Measurements from ENCODE around the gene ADNP2.
A peak's percentile ranks its signal among the peaks of the same experiment; 100 is the strongest.

The ADNP2 gene

GRCh38 chr18:80172056-80172455, 63.0 kb downstream of the ADNP2 start:
- H3K4ac ChIP-seq (ENCODE audit: low read length), result no peak overlapping the region
- WGBS, 2 donors (ENCODE audit: extremely low coverage in 2 of 2, insufficient read length in 2 of 2, insufficient replicate concordance in 1 of 2), result no CpG with 5 or more reads among the region's 4 CpGs
- no peaks in the 10 kb centered on the region for H3K27me3 ChIP-seq (ENCODE audit: control insufficient read depth in 3 of 3, insufficient read depth in 3 of 3, low read depth in 1 of 3, low read length in 3 of 3)
- no peak overlapping the region for H2BK15ac ChIP-seq (ENCODE audit: low read length)
- no peak overlapping the region for H3K4me3 ChIP-seq (ENCODE audit: low read length in 2 of 2)
- no peak overlapping the region for H3K14ac ChIP-seq (ENCODE audit: low read length)
- H2BK120ac ChIP-seq (ENCODE audit: low read depth, low read length), result no peak overlapping the region
- no peak overlapping the region for H4K8ac ChIP-seq (ENCODE audit: low read depth, low read length)
- H2BK12ac ChIP-seq (ENCODE audit: low read length), result no peak overlapping the region
- no peak overlapping the region for H3K4me2 ChIP-seq (ENCODE audit: insufficient read depth, low read length, poor library complexity, severe bottlenecking)
- H3K18ac ChIP-seq (ENCODE audit: low read length), result no peak overlapping the region
- no peak overlapping the region for H4K91ac ChIP-seq (ENCODE audit: low read depth, low read length, poor library complexity)
- H3K23ac ChIP-seq (ENCODE audit: low read depth, low read length, poor library complexity), result no peak overlapping the region
- peaks cover 0 to 2% of the 10 kb centered on the region in 2 donors for H3K9me3 ChIP-seq (replicated peaks in 1 of 2; ENCODE audit: control insufficient read depth in 2 of 2, insufficient read depth in 1 of 2, low read depth in 1 of 2, low read length in 2 of 2)
- no peak for DNase-seq (ENCODE audit: low spot score)
- H3K27ac ChIP-seq (replicated peaks; ENCODE audit: low read length), result no peak overlapping the region
- H3K36me3 ChIP-seq (replicated peaks in 1 of 2; ENCODE audit: control insufficient read depth in 2 of 2, insufficient read depth in 2 of 2, low read length in 2 of 2), result peaks cover 0 to 25% of the 10 kb centered on the region in 2 donors
- H3K9ac ChIP-seq (ENCODE audit: low read depth, low read length, poor library complexity), result no peak overlapping the region
- H2AK5ac ChIP-seq (ENCODE audit: low read depth, low read length), result no peak overlapping the region
- no peak overlapping the region for H2BK5ac ChIP-seq (ENCODE audit: low read length)
- H3K79me1 ChIP-seq (ENCODE audit: low read depth, low read length), result peaks cover 11% of the 10 kb centered on the region
- no peak overlapping the region for H2AFZ ChIP-seq (ENCODE audit: low read length)
- H3K4me1 ChIP-seq (ENCODE audit: control insufficient read depth in 2 of 2, insufficient read depth in 1 of 2, low read depth in 1 of 2, low read length in 2 of 2), result peaks cover 0 to 3% of the 10 kb centered on the region in 2 donors

- Histone ChIP-seq H2BK15ac (ENCODE audit: low read length) (no peak overlapping the region), H3K14ac (ENCODE audit: low read length) (no peak overlapping the region), H3K9me3 (replicated peaks in 1 of 2; ENCODE audit: control insufficient read depth in 2 of 2, insufficient read depth in 1 of 2, low read depth in 1 of 2, low read length in 2 of 2) (no peaks in the 10 kb centered on the region), H3K36me3 (replicated peaks in 1 of 2; ENCODE audit: control insufficient read depth in 2 of 2, insufficient read depth in 2 of 2, low read length in 2 of 2) (peaks cover 0 to 20% of the 10 kb centered on the region in 2 donors), H2BK12ac (ENCODE audit: low read length) (no peak overlapping the region), H3K27ac (replicated peaks; ENCODE audit: low read length) (no peak overlapping the region), H4K91ac (ENCODE audit: low read depth, low read length, poor library complexity) (no peak overlapping the region), H3K4me2 (ENCODE audit: insufficient read depth, low read length, poor library complexity, severe bottlenecking) (no peak overlapping the region), H2AK5ac (ENCODE audit: low read depth, low read length) (no peak overlapping the region), H2BK5ac (ENCODE audit: low read length) (no peak overlapping the region), H3K4me3 (ENCODE audit: low read length in 2 of 2) (no peak overlapping the region), H2AFZ (ENCODE audit: low read length) (no peak overlapping the region), H3K23ac (ENCODE audit: low read depth, low read length, poor library complexity) (no peak overlapping the region), H4K8ac (ENCODE audit: low read depth, low read length) (no peak overlapping the region), H3K79me1 (ENCODE audit: low read depth, low read length) (peaks cover 6% of the 10 kb centered on the region), H3K9ac (ENCODE audit: low read depth, low read length, poor library complexity) (no peak overlapping the region), H3K4ac (ENCODE audit: low read length) (no peak overlapping the region), H3K18ac (ENCODE audit: low read length) (no peak overlapping the region), H2BK120ac (ENCODE audit: low read depth, low read length) (no peak overlapping the region), H3K4me1 (ENCODE audit: control insufficient read depth in 2 of 2, insufficient read depth in 1 of 2, low read depth in 1 of 2, low read length in 2 of 2) (peaks cover 0 to 3% of the 10 kb centered on the region in 2 donors), H3K27me3 (ENCODE audit: control insufficient read depth in 3 of 3, insufficient read depth in 3 of 3, low read depth in 1 of 3, low read length in 3 of 3) (no peaks in the 10 kb centered on the region)
- no peak for DNase-seq (ENCODE audit: low spot score)
- no CpG with 5 or more reads among the region's 10 CpGs for WGBS, 2 donors (ENCODE audit: extremely low coverage in 2 of 2, insufficient read length in 2 of 2, insufficient replicate concordance in 1 of 2)
Measured at GRCh38 chr18:80173060-80173459, 64.0 kb downstream of the ADNP2 start.

GRCh38 chr18:80175451-80176204, 66.6 kb downstream of the ADNP2 start:
- Histone ChIP-seq H3K9me3 (replicated peaks in 1 of 2; ENCODE audit: control insufficient read depth in 2 of 2, insufficient read depth in 1 of 2, low read depth in 1 of 2, low read length in 2 of 2) (no peaks in the 10 kb centered on the region), H2BK15ac (ENCODE audit: low read length) (no peak overlapping the region), H2BK5ac (ENCODE audit: low read length) (no peak overlapping the region), H3K4me1 (ENCODE audit: control insufficient read depth in 2 of 2, insufficient read depth in 1 of 2, low read depth in 1 of 2, low read length in 2 of 2) (peaks cover 0 to 3% of the 10 kb centered on the region in 2 donors), H3K27me3 (ENCODE audit: control insufficient read depth in 3 of 3, insufficient read depth in 3 of 3, low read depth in 1 of 3, low read length in 3 of 3) (no peaks in the 10 kb centered on the region), H3K4me2 (ENCODE audit: insufficient read depth, low read length, poor library complexity, severe bottlenecking) (no peak overlapping the region), H4K91ac (ENCODE audit: low read depth, low read length, poor library complexity) (no peak overlapping the region), H3K4me3 (ENCODE audit: low read length in 2 of 2) (no peak overlapping the region), H2AK5ac (ENCODE audit: low read depth, low read length) (no peak overlapping the region), H3K14ac (ENCODE audit: low read length) (no peak overlapping the region), H3K79me1 (ENCODE audit: low read depth, low read length) (peaks cover 2% of the 10 kb centered on the region), H3K18ac (ENCODE audit: low read length) (no peak overlapping the region), H3K36me3 (replicated peaks in 1 of 2; ENCODE audit: control insufficient read depth in 2 of 2, insufficient read depth in 2 of 2, low read length in 2 of 2) (peaks cover 0 to 13% of the 10 kb centered on the region in 2 donors), H4K8ac (ENCODE audit: low read depth, low read length) (no peak overlapping the region), H2BK120ac (ENCODE audit: low read depth, low read length) (no peak overlapping the region), H3K4ac (ENCODE audit: low read length) (no peak overlapping the region), H3K9ac (ENCODE audit: low read depth, low read length, poor library complexity) (no peak overlapping the region), H3K27ac (replicated peaks; ENCODE audit: low read length) (no peak overlapping the region), H2AFZ (ENCODE audit: low read length) (no peak overlapping the region), H2BK12ac (ENCODE audit: low read length) (no peak overlapping the region), H3K23ac (ENCODE audit: low read depth, low read length, poor library complexity) (no peak overlapping the region)
- no peak for DNase-seq (ENCODE audit: low spot score)
- WGBS, 2 donors (ENCODE audit: extremely low coverage in 2 of 2, insufficient read length in 2 of 2, insufficient replicate concordance in 1 of 2), result no CpG with 5 or more reads among the region's 18 CpGs

- Histone ChIP-seq H2BK120ac (ENCODE audit: low read depth, low read length) (no peak overlapping the region), H3K4me3 (ENCODE audit: low read length in 2 of 2) (peak overlapping the region in 1 of 2 donors; percentile 35), H3K27ac (replicated peaks; ENCODE audit: low read length) (no peak overlapping the region), H3K9me3 (replicated peaks in 1 of 2; ENCODE audit: control insufficient read depth in 2 of 2, insufficient read depth in 1 of 2, low read depth in 1 of 2, low read length in 2 of 2) (no peaks in the 10 kb centered on the region), H3K9ac (ENCODE audit: low read depth, low read length, poor library complexity) (peak overlapping the region; percentile 47), H2BK12ac (ENCODE audit: low read length) (no peak overlapping the region), H3K27me3 (ENCODE audit: control insufficient read depth in 3 of 3, insufficient read depth in 3 of 3, low read depth in 1 of 3, low read length in 3 of 3) (no peaks in the 10 kb centered on the region), H3K14ac (ENCODE audit: low read length) (peak overlapping the region; percentile 77), H2BK15ac (ENCODE audit: low read length) (no peak overlapping the region), H3K4ac (ENCODE audit: low read length) (no peak overlapping the region), H4K8ac (ENCODE audit: low read depth, low read length) (no peak overlapping the region), H3K79me1 (ENCODE audit: low read depth, low read length) (peaks cover 2% of the 10 kb centered on the region), H3K4me1 (ENCODE audit: control insufficient read depth in 2 of 2, insufficient read depth in 1 of 2, low read depth in 1 of 2, low read length in 2 of 2) (peaks cover 0 to 3% of the 10 kb centered on the region in 2 donors), H3K36me3 (replicated peaks in 1 of 2; ENCODE audit: control insufficient read depth in 2 of 2, insufficient read depth in 2 of 2, low read length in 2 of 2) (peaks cover 0 to 11% of the 10 kb centered on the region in 2 donors), H2BK5ac (ENCODE audit: low read length) (no peak overlapping the region), H3K23ac (ENCODE audit: low read depth, low read length, poor library complexity) (no peak overlapping the region), H3K4me2 (ENCODE audit: insufficient read depth, low read length, poor library complexity, severe bottlenecking) (no peak overlapping the region), H4K91ac (ENCODE audit: low read depth, low read length, poor library complexity) (no peak overlapping the region), H2AK5ac (ENCODE audit: low read depth, low read length) (no peak overlapping the region), H3K18ac (ENCODE audit: low read length) (no peak overlapping the region), H2AFZ (ENCODE audit: low read length) (no peak overlapping the region)
- WGBS, 2 donors (ENCODE audit: extremely low coverage in 2 of 2, insufficient read length in 2 of 2, insufficient replicate concordance in 1 of 2), result no CpG with 5 or more reads among the region's 17 CpGs
- no peak for DNase-seq (ENCODE audit: low spot score)
Measured at GRCh38 chr18:80176334-80177073, 67.4 kb downstream of the ADNP2 start.

Measured in neuronal stem cell (in vitro differentiated cells).